Measurements from ENCODE around the gene EFHC1.

GRCh38 chr6:52405243-52405642, 14.9 kb upstream of the EFHC1 start:
- TF ChIP-seq POLR2A (IDR thresholded peaks at IDR 0.05) (no peak), CTCF (IDR thresholded peaks at IDR 0.05) (no peak)
